CD4-positive, alpha-beta T cell (primary cell): ENCODE data around the gene GLCE. TPM values are rescaled to one million over a fixed set of nuclear protein-coding genes. Genes with fewer than 3 reads are reported as not detected.

ENCODE experiments used
- ATAC-seq: fragments of 200-7000 bp; cut with Tn5 transposase; one replicate; pipeline ENCODE4 v1.10.0; 2022; ENCODE audit warnings: mild to moderate bottlenecking; ENCODE audit not compliant: poor library complexity
- CTCF ChIA-PET: fragments of 350-600 bp; sonication (Branson Sonifier 250); formaldehyde crosslinking; loops from one replicate; lab custom pipeline; 2021; ENCODE audit warnings: antibody characterized with exemption, inconsistent platforms; lab: Charles Lee
- POLR2A ChIA-PET: fragments of 350-600 bp; sonication (Branson Sonifier 250); formaldehyde crosslinking; loops from one replicate; lab custom pipeline; 2021; ENCODE audit warnings: antibody characterized with exemption, inconsistent platforms; lab: Charles Lee
- DNase-seq, 14 experiments: peaks; one replicate each; pipeline ENCODE4 v3.0.0-alpha.2; 2013 to 2020; ENCODE audit warnings: mixed read lengths in 2 of 14
- H3K27ac ChIP-seq, 2 donors: one replicate each; pipeline versions ENCODE4 v1.5.1 to v1.7.0; 2013; ENCODE audit warnings: low read length in 2 of 2, low read depth in 1 of 2, mild to moderate bottlenecking in 1 of 2
- H3K27me3 ChIP-seq, 2 experiments: 1 replicate in 1 of 2; 2 replicates in 1 of 2; pipeline versions ENCODE4 v1.6.1 to v1.7.0; 2013; ENCODE audit warnings: low read length in 2 of 2, control low read depth in 1 of 2, mild to moderate bottlenecking in 1 of 2, moderate library complexity in 1 of 2; ENCODE audit not compliant: insufficient read depth in 2 of 2, control insufficient read depth in 1 of 2
- H3K36me3 ChIP-seq: one replicate; pipeline ENCODE4 v1.6.1; 2013; ENCODE audit warnings: low read length, control low read depth; ENCODE audit not compliant: insufficient read depth
- H3K4me1 ChIP-seq: one replicate; pipeline ENCODE4 v1.6.1; 2013; ENCODE audit warnings: low read length, control low read depth; ENCODE audit not compliant: insufficient read depth
- H3K4me3 ChIP-seq: one replicate; pipeline ENCODE4 v1.5.1; 2013; ENCODE audit warnings: mild to moderate bottlenecking, low read length, moderate library complexity
- H3K9me3 ChIP-seq, 2 experiments: 1 replicate in 1 of 2; 2 replicates in 1 of 2; pipeline versions ENCODE4 v1.6.1 to v1.7.0; 2013; ENCODE audit warnings: low read length in 2 of 2, mild to moderate bottlenecking in 2 of 2, control low read depth in 1 of 2, moderate library complexity in 1 of 2; ENCODE audit not compliant: control insufficient read depth in 1 of 2, insufficient read depth in 1 of 2
- H3K27ac Mint-ChIP-seq: one replicate; pipeline ENCODE4 v1.8.0; 2020; ENCODE audit warnings: mixed read lengths
- H3K27me3 Mint-ChIP-seq: one replicate; pipeline ENCODE4 v1.8.0; 2021; ENCODE audit warnings: mixed read lengths
- H3K36me3 Mint-ChIP-seq: one replicate; pipeline ENCODE4 v1.8.0; 2021; ENCODE audit warnings: low read depth, mixed read lengths
- H3K4me1 Mint-ChIP-seq: one replicate; pipeline ENCODE4 v1.8.0; 2021; ENCODE audit warnings: low read depth, mixed read lengths
- H3K4me3 Mint-ChIP-seq: one replicate; pipeline ENCODE4 v1.8.0; 2020; ENCODE audit warnings: mild to moderate bottlenecking, mixed read lengths
- H3K9me3 Mint-ChIP-seq: one replicate; pipeline ENCODE4 v1.8.0; 2020; ENCODE audit warnings: mixed read lengths
- CTCF ChIP-seq: fragments of 200-600 bp; IDR thresholded peaks from one replicate; pipeline ENCODE4 v1.8.0; 2022; ENCODE audit warnings: antibody characterized with exemption, mild to moderate bottlenecking
- intact Hi-C, 2 experiments: fragments of 100-400 bp; cut with DNase I in 1 of 2; cut with micrococcal nuclease in 1 of 2; formaldehyde crosslinking; loops; one replicate each; pipeline versions ENCODE4 v1.15.1 to v1.9.0; 2023 to 2025; cut with DNase I, micrococcal nuclease
- total RNA-seq, 174 experiments: library from RNA in 2 of 174; stranded (reverse) in 2 of 174; gene quantifications; one replicate each; pipeline ENCODE4 v1.2.3 and lab custom pipeline; 2021 to 2026

The GLCE gene
- total RNA-seq, 2 experiments from 2014 or later: 3.2 TPM

GRCh38 chr15:69116391-69116790, 44.0 kb upstream of the GLCE start:
- ATAC-seq (no peak), DNase-seq (no peak)
- Histone ChIP-seq H3K4me1 (peaks cover 7% of the 10 kb centered on the region), H3K9me3 (peaks cover 0 to 4% of the 10 kb centered on the region in 2 experiments), H3K36me3 (no peaks in the 10 kb centered on the region), H3K27me3 (peaks cover 10 to 12% of the 10 kb centered on the region in 2 experiments), H3K27ac (no peak overlapping the region), H3K4me3 (no peak overlapping the region)
- Mint-ChIP-seq H3K36me3 (no peaks in the 10 kb centered on the region), H3K4me3 (no peak overlapping the region), H3K4me1 (no peaks in the 10 kb centered on the region), H3K27me3 (peaks cover 42% of the 10 kb centered on the region), H3K9me3 (no peaks in the 10 kb centered on the region), H3K27ac (no peak overlapping the region)
- intact Hi-C loops: no loop called here
- CTCF ChIA-PET: no interaction called here
- TF ChIP-seq CTCF: no peak
- POLR2A ChIA-PET: no interaction called here

- Histone ChIP-seq H3K4me3 (no peak overlapping the region), H3K9me3 (peaks cover 0 to 4% of the 10 kb centered on the region in 2 experiments), H3K27ac (no peak overlapping the region), H3K27me3 (peaks cover 10 to 12% of the 10 kb centered on the region in 2 experiments), H3K4me1 (peaks cover 7% of the 10 kb centered on the region), H3K36me3 (no peaks in the 10 kb centered on the region)
- Mint-ChIP-seq H3K4me3 (no peak overlapping the region), H3K27ac (no peak overlapping the region), H3K4me1 (no peaks in the 10 kb centered on the region), H3K27me3 (peaks cover 42% of the 10 kb centered on the region), H3K36me3 (no peaks in the 10 kb centered on the region), H3K9me3 (no peaks in the 10 kb centered on the region)
- ChIA-PET POLR2A (no interaction called here), CTCF (no interaction called here)
- no peak for TF ChIP-seq CTCF
- DNase-seq (no peak), ATAC-seq (no peak)
- intact Hi-C loops: no loop called here
Measured at GRCh38 chr15:69117431-69117871, 43.0 kb upstream of the GLCE start.

- ChIA-PET CTCF (no interaction called here), POLR2A (no interaction called here)
- Histone ChIP-seq H3K27ac (no peak overlapping the region), H3K9me3 (peaks cover 0 to 4% of the 10 kb centered on the region in 2 experiments), H3K27me3 (peaks cover 10 to 12% of the 10 kb centered on the region in 2 experiments), H3K36me3 (no peaks in the 10 kb centered on the region), H3K4me3 (no peak overlapping the region), H3K4me1 (peaks cover 7% of the 10 kb centered on the region)
- no peaks in the 10 kb centered on the region for H3K4me1 Mint-ChIP-seq
- intact Hi-C loops: no loop called here
- no peaks in the 10 kb centered on the region for H3K9me3 Mint-ChIP-seq
- H3K36me3 Mint-ChIP-seq: no peaks in the 10 kb centered on the region
- DNase-seq (no peak), ATAC-seq (no peak)
- H3K4me3 Mint-ChIP-seq: no peak overlapping the region
- no peak for TF ChIP-seq CTCF
- H3K27ac Mint-ChIP-seq: no peak overlapping the region
- H3K27me3 Mint-ChIP-seq: peaks cover 42% of the 10 kb centered on the region
Measured at GRCh38 chr15:69118089-69118488, 42.3 kb upstream of the GLCE start.
